Pancreas (tissue), 10 donors: ENCODE results near the gene C9orf153. TPM values are rescaled to one million over a fixed set of nuclear protein-coding genes. Genes with fewer than 3 reads are reported as not detected.

Source experiments
- ATAC-seq, 4 donors: fragments of 200-7000 bp; cut with Tn5 transposase; one replicate each; pipeline versions ENCODE4 v1.8.0 to v1.9.1; 2020; ENCODE audit warnings: mild to moderate bottlenecking in 4 of 4, moderate library complexity in 4 of 4
- DNase-seq, 6 donors: peaks; one replicate each; pipeline ENCODE4 v3.0.0-alpha.2; 2020
- FAIRE-seq: peaks from 2 replicates; lab custom pipeline; 2012; peaks lifted over from hg19 to GRCh38; lab: Jason Lieb, UNC
- H3K27ac ChIP-seq, 4 donors: fragments of 200-600 bp; sonication (generic); 1 replicate in 3 of 4; 2 replicates in 1 of 4; pipeline versions ENCODE4 v1.5.0 to v1.8.0; 2020
- H3K27me3 ChIP-seq, 4 donors: fragments of 200-600 bp; one replicate each; pipeline ENCODE4 v1.8.0; 2021
- H3K36me3 ChIP-seq, 3 donors: fragments of 200-600 bp; sonication (generic) in 1 of 3; one replicate each; pipeline versions ENCODE4 v1.5.0 to v1.8.0; 2020 to 2021
- H3K4me1 ChIP-seq, 3 donors: fragments of 200-600 bp; one replicate each; pipeline ENCODE4 v1.8.0; 2021
- H3K4me3 ChIP-seq, 4 donors: fragments of 200-600 bp; sonication (generic) in 2 of 4; one replicate each; pipeline versions ENCODE4 v1.5.0 to v1.8.0; 2020 to 2021
- H3K9me3 ChIP-seq, 4 donors: fragments of 200-600 bp; one replicate each; pipeline ENCODE4 v1.8.0; 2021
- CTCF ChIP-seq, 4 donors: fragments of 200-600 bp; sonication (generic) in 3 of 4; IDR thresholded peaks; one replicate each; pipeline versions ENCODE4 v1.5.0 to v1.8.0; 2021; ENCODE audit warnings: antibody characterized with exemption in 4 of 4
- WGBS, 2 donors: extraction: QIAGEN DNeasy Blood & Tissue Kit; methylation state at CpG; one replicate each; pipeline ENCODE4 v1.1.7; 2013; 5-methylcytosine and 5-hydroxymethylcytosine counted together
- intact Hi-C, 3 donors: fragments of 100-400 bp; cut with DNase I; formaldehyde crosslinking; loops; one replicate each; pipeline versions ENCODE4 v1.11.1 to v1.14.2; 2022
- polyA plus RNA-seq, 2 donors: library from polyadenylated mRNA; stranded (reverse); fragments of 200-250 nt; gene quantifications; one replicate each; pipeline ENCODE4 v1.2.3, GENCODE V29; 2013
- total RNA-seq, 6 donors: library from RNA; stranded (reverse); fragmentation: NEBNext Ultra II Directional in 4 of 6; extraction: Animal tissue kit (Norgen Biotek cat#: 25700) in 4 of 6; gene quantifications; one replicate each; pipeline versions ENCODE4 v1.2.1 to v1.2.4, GENCODE V29; 2021 to 2023
- donor health status: healthy with polysubstance abuse.
- donor health status: DM: no; HTN: no; CAD: no; lungs with moderate emphysema.
- donor health status: DM: no; HTN: no; CAD: no.
- donor health status: control.
- donor health status: control.
- donor health status: Bipolar disorder and iron deficiency.
- donor health status: DM: yes; HTN: yes; CAD: no.
- donor health status: DM: no; HTN: no; CAD: no.
- donor health status: DM: no; HTN: no; CAD: no.
- donor health status: DM: yes; HTN: yes; CAD: no.

Gene C9orf153
- total and polyA plus RNA-seq, 8 donors = 0.12 to 0.42 (median 0.13) TPM; not detected in 4

- H3K4me3 ChIP-seq = no peak overlapping the region
- H3K27ac ChIP-seq = no peak overlapping the region
- ATAC-seq (no peak), DNase-seq (no peak), FAIRE-seq (no peak)
- no peak for TF ChIP-seq CTCF (IDR thresholded peaks at IDR 0.05)
- peaks cover 0 to 6% (median 0%) of the 10 kb centered on the region in 3 donors for H3K36me3 ChIP-seq
- H3K9me3 ChIP-seq = no peaks in the 10 kb centered on the region
- H3K27me3 ChIP-seq = no peaks in the 10 kb centered on the region
- WGBS, 2 donors = 50 to 66% methylated on average over 3 of the region's 3 CpGs
- intact Hi-C loops = no loop called here
- H3K4me1 ChIP-seq = peaks cover 0 to 7% (median 1%) of the 10 kb centered on the region in 3 donors
Measured at GRCh38 chr9:86286278-86286677, 26.8 kb upstream of the C9orf153 start.

GRCh38 chr9:86285261-86285660, 25.8 kb upstream of the C9orf153 start:
- H3K27me3 ChIP-seq = no peaks in the 10 kb centered on the region
- no peaks in the 10 kb centered on the region for H3K9me3 ChIP-seq
- WGBS, 2 donors = 59 to 69% methylated on average over 2 of the region's 2 CpGs
- no peak for ATAC-seq
- intact Hi-C loops = no loop called here
- DNase-seq = no peak
- FAIRE-seq = no peak
- peaks cover 5 to 12% (median 10%) of the 10 kb centered on the region in 3 donors for H3K4me1 ChIP-seq
- H3K4me3 ChIP-seq = no peak overlapping the region
- H3K27ac ChIP-seq = no peak overlapping the region
- peaks cover 0 to 6% (median 0%) of the 10 kb centered on the region in 3 donors for H3K36me3 ChIP-seq
- no peak for TF ChIP-seq CTCF (IDR thresholded peaks at IDR 0.05)

- no peaks in the 10 kb centered on the region for H3K27me3 ChIP-seq
- FAIRE-seq (no peak), ATAC-seq (peak; percentile 12 to 46 (median 26)), DNase-seq (no peak)
- H3K27ac ChIP-seq = peak overlapping the region; percentile 94 to 100 (median 98)
- H3K4me1 ChIP-seq = peaks cover 5 to 16% (median 10%) of the 10 kb centered on the region in 3 donors
- TF ChIP-seq CTCF (IDR thresholded peaks at IDR 0.05) = no peak
- H3K36me3 ChIP-seq = peaks cover 0 to 6% (median 0%) of the 10 kb centered on the region in 3 donors
- WGBS, 2 donors = 8 to 11% methylated on average over 12 of the region's 12 CpGs
- intact Hi-C loops = no loop called here
- peak overlapping the region; percentile 82 to 93 (median 91) for H3K4me3 ChIP-seq
- no peaks in the 10 kb centered on the region for H3K9me3 ChIP-seq
Measured at GRCh38 chr9:86282979-86283535, 23.6 kb upstream of the C9orf153 start.

GRCh38 chr9:86282077-86282978, 22.9 kb upstream of the C9orf153 start, which contains the start of gene ISCA1:
Gene ISCA1 (minus strand): TSS chr9:86282538. CDS start chr9:86282458, 80 bp downstream.
- Histone ChIP-seq H3K4me3 (peak within 1 kb of the TSS; percentile 82 to 93 (median 91)), H3K36me3 (peaks cover 0 to under 1% (median 0%) of the 10 kb centered on the region in 3 donors), H3K4me1 (peaks cover 5 to 16% (median 10%) of the 10 kb centered on the region in 3 donors), H3K27ac (peak within 1 kb of the TSS; percentile 94 to 100 (median 98)), H3K9me3 (no peaks in the 10 kb centered on the region), H3K27me3 (no peaks in the 10 kb centered on the region)
- FAIRE-seq (no peak), ATAC-seq (peak; percentile 94 to 99 (median 96)), DNase-seq (peak; percentile 96 to 99 (median 97))
- 0% methylated on average over 65 to 101 of the region's 101 CpGs for WGBS, 2 donors
- intact Hi-C loops = no loop called here
- no peak for TF ChIP-seq CTCF (IDR thresholded peaks at IDR 0.05)
